OCI-LY1 (cell line): ENCODE data around the gene POLR1E.

Experiments used
- EZH2 ChIP-seq: fragments of 200-600 bp; sonication (generic), shearing (Covaris generic); IDR thresholded peaks from 2 replicates; pipeline ENCODE4 v1.8.0; 2017; ENCODE audit warnings: borderline replicate concordance, mixed run types, mild to moderate bottlenecking, antibody characterized with exemption, low read length, moderate library complexity, mixed read lengths
- TF ChIP-seq, protein P1 (sequence below): fragments of 200-600 bp; sonication (generic), shearing (Covaris generic); IDR thresholded peaks from 2 replicates; pipeline ENCODE4 v1.5.1; 2017; ENCODE audit warnings: mild to moderate bottlenecking, antibody characterized with exemption, low read length, moderate library complexity, mixed read lengths

DNA sequence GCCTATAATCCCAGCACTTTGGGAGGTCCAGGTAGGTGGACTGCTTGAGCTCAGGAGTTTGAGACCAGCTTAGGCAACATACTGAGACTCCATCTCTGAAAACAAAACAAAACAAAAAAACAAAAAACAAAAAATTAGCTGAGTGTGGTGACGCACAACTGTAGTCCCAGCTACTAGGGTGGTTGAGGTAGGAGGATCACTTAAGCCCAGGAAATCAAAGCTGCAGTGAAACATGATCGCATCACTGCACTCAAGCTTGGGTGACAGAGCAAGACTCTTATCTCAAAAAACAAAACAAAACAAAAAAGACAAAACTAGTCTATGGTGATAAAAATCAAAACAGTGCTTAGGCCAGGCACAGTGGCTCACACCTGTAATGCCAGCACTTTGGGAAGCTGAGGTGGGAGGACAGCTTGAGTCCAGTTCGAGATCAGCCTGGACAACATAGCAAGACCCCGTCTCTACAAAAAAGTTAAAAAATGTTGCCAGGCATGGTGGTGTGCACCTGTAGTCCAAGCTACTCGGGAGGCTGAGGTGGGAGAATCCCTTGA is 61.7 kb downstream of the POLR1E start:
- TF ChIP-seq, protein P1, sequence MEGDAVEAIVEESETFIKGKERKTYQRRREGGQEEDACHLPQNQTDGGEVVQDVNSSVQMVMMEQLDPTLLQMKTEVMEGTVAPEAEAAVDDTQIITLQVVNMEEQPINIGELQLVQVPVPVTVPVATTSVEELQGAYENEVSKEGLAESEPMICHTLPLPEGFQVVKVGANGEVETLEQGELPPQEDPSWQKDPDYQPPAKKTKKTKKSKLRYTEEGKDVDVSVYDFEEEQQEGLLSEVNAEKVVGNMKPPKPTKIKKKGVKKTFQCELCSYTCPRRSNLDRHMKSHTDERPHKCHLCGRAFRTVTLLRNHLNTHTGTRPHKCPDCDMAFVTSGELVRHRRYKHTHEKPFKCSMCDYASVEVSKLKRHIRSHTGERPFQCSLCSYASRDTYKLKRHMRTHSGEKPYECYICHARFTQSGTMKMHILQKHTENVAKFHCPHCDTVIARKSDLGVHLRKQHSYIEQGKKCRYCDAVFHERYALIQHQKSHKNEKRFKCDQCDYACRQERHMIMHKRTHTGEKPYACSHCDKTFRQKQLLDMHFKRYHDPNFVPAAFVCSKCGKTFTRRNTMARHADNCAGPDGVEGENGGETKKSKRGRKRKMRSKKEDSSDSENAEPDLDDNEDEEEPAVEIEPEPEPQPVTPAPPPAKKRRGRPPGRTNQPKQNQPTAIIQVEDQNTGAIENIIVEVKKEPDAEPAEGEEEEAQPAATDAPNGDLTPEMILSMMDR: no peak
- no peak for TF ChIP-seq EZH2
